Measurements from ENCODE around the gene LIG4.

- peak in 2 of 3 experiments; percentile 64 to 68 for TF ChIP-seq CTCF (IDR thresholded peaks at IDR 0.05)
- no peak for TF ChIP-seq POLR2AphosphoS5 (IDR thresholded peaks at IDR 0.05; ENCODE audit: insufficient read depth in 1 of 2, low read depth in 1 of 2)
Observed at GRCh38 chr13:108227651-108228272, 12.4 kb upstream of the LIG4 start.

Measured in vagina (tissue), 2 donors.